WERI-Rb-1 (cell line): Measurements from ENCODE around the gene NPY4R2.
"Not testable (repeated sequence)": the region's sequence is repeated elsewhere in the genome, so short reads cannot be mapped to it uniquely, and the experiment has no call there.

Source experiments
- DNase-seq: peaks from one replicate; pipeline ENCODE4 v3.0.0-alpha.2; 2020
- H3K27ac ChIP-seq: fragments of 250-450 bp; sonication (Bioruptor Pico); 2 replicates; pipeline ENCODE4 v1.5.1; 2020; ENCODE audit warnings: mild to moderate bottlenecking, moderate library complexity
- H3K27me3 ChIP-seq: fragments of 250-450 bp; sonication (Bioruptor Pico); 2 replicates; pipeline ENCODE4 v1.5.1; 2021; ENCODE audit warnings: mild to moderate bottlenecking, low read depth, moderate library complexity; ENCODE audit not compliant: insufficient read depth, severe bottlenecking
- H3K36me3 ChIP-seq: fragments of 250-450 bp; sonication (Bioruptor Pico); 2 replicates; pipeline ENCODE4 v1.5.1; 2020; ENCODE audit warnings: mild to moderate bottlenecking, moderate library complexity
- H3K4me3 ChIP-seq: 2 replicates; pipeline ENCODE4 v1.5.1; 2011; ENCODE audit warnings: low read depth, mild to moderate bottlenecking, control low read depth, low read length
- H3K9me3 ChIP-seq: fragments of 250-450 bp; sonication (Bioruptor Pico); 2 replicates; pipeline ENCODE4 v1.5.1; 2021; ENCODE audit warnings: mild to moderate bottlenecking, moderate library complexity; ENCODE audit not compliant: severe bottlenecking
- CTCF ChIP-seq: IDR thresholded peaks from 2 replicates; pipeline ENCODE4 v1.5.1; 2011; ENCODE audit warnings: low read depth, mild to moderate bottlenecking, control low read depth, inconsistent platforms, low read length

Gene NPY4R2

GRCh38 chr10:47915849-47916548 is 2.5 kb upstream of the NPY4R2 start:
- not testable (repeated sequence) for H3K27me3 ChIP-seq, H3K9me3 ChIP-seq, H3K27ac ChIP-seq, H3K4me3 ChIP-seq, DNase-seq, H3K36me3 ChIP-seq
- 0 out of 2 replicates have a peak, but pooled peaks have one; percentile 1 for TF ChIP-seq CTCF

GRCh38 chr10:47920610-47921009 is 2.1 kb downstream of the NPY4R2 start:
- H3K27me3 ChIP-seq, H3K27ac ChIP-seq, DNase-seq, H3K9me3 ChIP-seq, H3K36me3 ChIP-seq, H3K4me3 ChIP-seq: not testable (repeated sequence)

- H3K9me3 ChIP-seq, H3K36me3 ChIP-seq, H3K4me3 ChIP-seq, H3K27ac ChIP-seq, H3K27me3 ChIP-seq, DNase-seq: not testable (repeated sequence)
Observed at GRCh38 chr10:47922503-47922902, 4.0 kb downstream of the NPY4R2 start.

- DNase-seq, H3K4me3 ChIP-seq, H3K27me3 ChIP-seq, H3K27ac ChIP-seq, H3K36me3 ChIP-seq, H3K9me3 ChIP-seq: not testable (repeated sequence)
Observed at GRCh38 chr10:47924628-47925027, 6.2 kb downstream of the NPY4R2 start.

GRCh38 chr10:47927147-47927916 is 8.9 kb downstream of the NPY4R2 start:
- not testable (repeated sequence) for H3K4me3 ChIP-seq, H3K9me3 ChIP-seq, H3K27ac ChIP-seq, H3K27me3 ChIP-seq, H3K36me3 ChIP-seq, DNase-seq

GRCh38 chr10:47928225-47928624 is 9.8 kb downstream of the NPY4R2 start:
- not testable (repeated sequence) for H3K36me3 ChIP-seq, H3K27me3 ChIP-seq, DNase-seq, H3K4me3 ChIP-seq, H3K9me3 ChIP-seq, H3K27ac ChIP-seq

GRCh38 chr10:47932824-47933223 is 14.4 kb downstream of the NPY4R2 start:
- H3K4me3 ChIP-seq, H3K9me3 ChIP-seq, DNase-seq: not testable (repeated sequence)

GRCh38 chr10:47933462-47933861 is 15.0 kb downstream of the NPY4R2 start:
- H3K27ac ChIP-seq = not testable (repeated sequence)

More at GRCh38 chr10:47932824-47933223, 14.4 kb downstream of the NPY4R2 start:
- H3K27me3 ChIP-seq, H3K27ac ChIP-seq, H3K36me3 ChIP-seq: not testable (repeated sequence)

GRCh38 chr10:47936772-47937228 is 18.3 kb downstream of the NPY4R2 start:
- not testable (repeated sequence) for DNase-seq, H3K27me3 ChIP-seq, H3K4me3 ChIP-seq, H3K36me3 ChIP-seq, H3K9me3 ChIP-seq, H3K27ac ChIP-seq

More at GRCh38 chr10:47933462-47933861, 15.0 kb downstream of the NPY4R2 start:
- not testable (repeated sequence) for H3K9me3 ChIP-seq, DNase-seq, H3K4me3 ChIP-seq, H3K27me3 ChIP-seq, H3K36me3 ChIP-seq

GRCh38 chr10:47937634-47938033 is 19.2 kb downstream of the NPY4R2 start:
- not testable (repeated sequence) for H3K27ac ChIP-seq, H3K36me3 ChIP-seq, H3K27me3 ChIP-seq, H3K9me3 ChIP-seq, DNase-seq, H3K4me3 ChIP-seq

- H3K9me3 ChIP-seq, H3K27me3 ChIP-seq, H3K36me3 ChIP-seq, H3K27ac ChIP-seq, H3K4me3 ChIP-seq, DNase-seq: not testable (repeated sequence)
Observed at GRCh38 chr10:47940821-47941220, 22.4 kb downstream of the NPY4R2 start.

- not testable (repeated sequence) for H3K4me3 ChIP-seq, H3K27me3 ChIP-seq, H3K27ac ChIP-seq, DNase-seq, H3K36me3 ChIP-seq, H3K9me3 ChIP-seq
Observed at GRCh38 chr10:47941379-47941778, 22.9 kb downstream of the NPY4R2 start.

GRCh38 chr10:47942351-47943019 is 24.0 kb downstream of the NPY4R2 start:
- not testable (repeated sequence) for DNase-seq

More at GRCh38 chr10:47942351-47943019, 24.0 kb downstream of the NPY4R2 start:
- H3K27ac ChIP-seq, H3K27me3 ChIP-seq, H3K9me3 ChIP-seq, H3K36me3 ChIP-seq, H3K4me3 ChIP-seq: not testable (repeated sequence)
